HepG2 (cell line): Measurements from ENCODE around the gene MST1R. TPM values are rescaled to one million over a fixed set of nuclear protein-coding genes. Genes with fewer than 3 reads are reported as not detected.
A peak's percentile ranks its signal among the peaks of the same experiment; 100 is the strongest.

Source experiments
- E2F1 ChIP-seq: sonication (generic); formaldehyde crosslinking; IDR thresholded peaks from 2 replicates; pipeline ENCODE4 v1.5.0; 2020; ENCODE audit warnings: missing genetic modification reagents
- FOSL1 ChIP-seq: sonication (generic); formaldehyde crosslinking; IDR thresholded peaks from 2 replicates; pipeline ENCODE4 v1.9.0; 2021; ENCODE audit warnings: missing genetic modification reagents, borderline replicate concordance
- ISL2 ChIP-seq: sonication (generic); formaldehyde crosslinking; IDR thresholded peaks from 2 replicates; pipeline ENCODE4 v1.5.0; 2020; ENCODE audit warnings: missing genetic modification reagents
- NCOA2 ChIP-seq: sonication (generic); formaldehyde crosslinking; IDR thresholded peaks from 2 replicates; pipeline ENCODE4 v1.8.0; 2022; ENCODE audit warnings: inconsistent platforms
- NCOR1 ChIP-seq: fragments of 200-600 bp; sonication (generic); IDR thresholded peaks from 2 replicates; pipeline ENCODE4 v1.7.0; 2017; ENCODE audit warnings: antibody characterized with exemption, low read length, borderline replicate concordance
- NR2F6 ChIP-seq, 2 experiments: IDR thresholded peaks; 2 replicates each; pipeline ENCODE4 v1.6.1; 2016; ENCODE audit warnings: antibody characterized with exemption in 1 of 2, mild to moderate bottlenecking in 1 of 2
- PAX8 ChIP-seq: sonication (generic); formaldehyde crosslinking; IDR thresholded peaks from 2 replicates; pipeline ENCODE4 v1.8.0; 2022; ENCODE audit warnings: mild to moderate bottlenecking, missing genetic modification reagents, borderline replicate concordance
- RBAK ChIP-seq: sonication (generic); formaldehyde crosslinking; IDR thresholded peaks from 2 replicates; pipeline ENCODE4 v1.5.1; 2020; ENCODE audit warnings: mild to moderate bottlenecking, missing genetic modification reagents
- SATB2 ChIP-seq: sonication (generic); formaldehyde crosslinking; IDR thresholded peaks from 2 replicates; pipeline ENCODE4 v1.5.0; 2020; ENCODE audit warnings: missing genetic modification reagents
- SP140L ChIP-seq: sonication (generic); formaldehyde crosslinking; IDR thresholded peaks from 2 replicates; pipeline ENCODE4 v1.4.0; 2020; ENCODE audit warnings: missing genetic modification reagents, borderline replicate concordance
- YEATS4 ChIP-seq: sonication (generic); formaldehyde crosslinking; IDR thresholded peaks from 2 replicates; pipeline ENCODE4 v1.4.0; 2020; ENCODE audit warnings: missing genetic modification reagents, borderline replicate concordance
- ZFAT ChIP-seq: sonication (generic); formaldehyde crosslinking; conservative IDR thresholded peaks from 2 replicates; pipeline ENCODE4 v1.8.1; 2023; ENCODE audit warnings: missing genetic modification reagents, inconsistent platforms
- ZNF24 ChIP-seq: fragments of 450-650 bp; IDR thresholded peaks from 2 replicates; pipeline ENCODE4 v1.6.1; 2017; ENCODE audit warnings: antibody characterized with exemption, mild to moderate bottlenecking
- ZNF362 ChIP-seq: sonication (generic); formaldehyde crosslinking; IDR thresholded peaks from 2 replicates; pipeline ENCODE4 v1.4.0; 2020; ENCODE audit warnings: missing genetic modification reagents, mild to moderate bottlenecking, borderline replicate concordance
- ZNF496 ChIP-seq: sonication (generic); formaldehyde crosslinking; IDR thresholded peaks from 2 replicates; pipeline ENCODE4 v1.8.1; 2023; ENCODE audit warnings: mild to moderate bottlenecking, moderate library complexity, missing genetic modification reagents; ENCODE audit not compliant: insufficient replicate concordance
- ZNF7 ChIP-seq: IDR thresholded peaks from 2 replicates; pipeline ENCODE4 v1.6.1; 2016; ENCODE audit warnings: missing biosample characterization, missing genetic modification reagents
- polyA plus RNA-seq, 8 experiments: library from polyadenylated mRNA; depleted of rRNA in 3 of 8; stranded (reverse) in 7 of 8; unstranded in 1 of 8; fragments of >200 nt; fragmentation: Illumina TruSeq in 4 of 8; extraction: Trizol in 4 of 8; gene quantifications; 2 replicates each; pipeline versions ENCODE4 v1.2.1 to v1.2.3, GENCODE V29; 2011 to 2016; ENCODE audit warnings: low read depth in 4 of 8, missing spikeins in 1 of 8, mixed read lengths in 1 of 8; ENCODE audit not compliant: insufficient read depth in 1 of 8
- total RNA-seq, 5 experiments: library from RNA; depleted of rRNA; stranded (reverse); fragments of >200 nt; fragmentation: Illumina TruSeq; extraction: Trizol; gene quantifications; 2 replicates each; pipeline ENCODE4 v1.2.3, GENCODE V29; 2016; ENCODE audit warnings: low read depth in 1 of 5
- TF ChIP-seq, protein P1 (sequence below): sonication (generic); formaldehyde crosslinking; IDR thresholded peaks from 2 replicates; pipeline ENCODE4 v1.4.0; 2020; ENCODE audit warnings: missing genetic modification reagents
- TF ChIP-seq, protein P2 (sequence below): IDR thresholded peaks from 2 replicates; pipeline ENCODE4 v1.6.1; 2016; ENCODE audit warnings: missing compliant biosample characterization, missing genetic modification reagents, borderline replicate concordance
- TF ChIP-seq, protein P3 (sequence below): IDR thresholded peaks from 2 replicates; pipeline ENCODE4 v1.6.1; 2012; ENCODE audit warnings: inconsistent platforms
- TF ChIP-seq, protein P4 (sequence below): sonication (generic); formaldehyde crosslinking; IDR thresholded peaks from 2 replicates; pipeline ENCODE4 v1.8.0; 2022; ENCODE audit warnings: mild to moderate bottlenecking, missing genetic modification reagents; ENCODE audit not compliant: insufficient replicate concordance

MST1R gene
- total and polyA plus RNA-seq, 2 of the 13 experiments (the other 11 are each of a cell fraction or from before 2014, with no cell fraction given), result 0.11 to 0.77 TPM

DNA sequence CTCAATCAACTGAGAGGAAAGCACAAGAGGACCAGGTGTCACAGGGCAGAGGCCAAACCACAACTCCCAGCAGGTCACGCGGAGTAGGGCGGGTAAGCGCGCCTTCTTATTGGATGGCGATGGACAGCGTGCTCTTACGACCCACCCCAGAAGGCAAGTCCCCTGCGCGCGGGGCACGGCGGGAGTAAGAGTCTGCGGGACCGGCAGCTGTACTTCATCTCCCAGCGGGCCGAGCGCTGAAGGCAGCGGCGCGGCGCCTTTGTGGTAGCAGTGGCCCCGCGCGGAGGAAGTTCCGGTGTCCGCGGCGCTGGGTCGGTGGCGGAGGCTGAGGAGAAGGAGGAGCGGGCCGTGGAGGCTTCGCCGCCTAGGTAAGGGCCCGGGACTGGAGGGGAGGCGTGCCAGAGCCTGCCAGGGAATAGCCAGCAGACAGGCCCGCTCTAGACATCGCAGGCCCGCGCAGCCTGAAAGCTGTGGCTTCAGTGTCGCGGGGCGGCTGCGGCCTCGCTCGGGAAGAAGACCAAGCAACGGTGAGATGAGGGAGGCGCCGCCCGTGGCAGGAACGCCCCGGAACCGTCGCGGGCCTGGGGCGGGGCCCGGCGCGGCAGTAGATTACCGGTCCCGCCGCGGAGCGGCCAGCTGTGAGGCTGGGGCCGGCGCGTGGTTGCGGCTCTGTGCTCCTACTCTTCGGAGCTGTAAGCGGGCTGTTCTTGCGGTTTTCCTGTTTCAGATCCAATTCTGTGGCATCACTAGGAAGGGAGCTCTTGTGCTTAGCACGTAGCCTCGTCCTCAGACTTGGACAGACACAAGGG is 36.4 kb upstream of the MST1R start, which contains the start of gene RBM6 (continued):
- peak; percentile 75; the same call in 1 of the 2 replicates for TF ChIP-seq ISL2 (CRISPR knock-in tag)
- peak; percentile 98 for TF ChIP-seq YEATS4
- no peak; the same call in 1 of the 2 replicates for TF ChIP-seq FOSL1
- TF ChIP-seq, protein P1, sequence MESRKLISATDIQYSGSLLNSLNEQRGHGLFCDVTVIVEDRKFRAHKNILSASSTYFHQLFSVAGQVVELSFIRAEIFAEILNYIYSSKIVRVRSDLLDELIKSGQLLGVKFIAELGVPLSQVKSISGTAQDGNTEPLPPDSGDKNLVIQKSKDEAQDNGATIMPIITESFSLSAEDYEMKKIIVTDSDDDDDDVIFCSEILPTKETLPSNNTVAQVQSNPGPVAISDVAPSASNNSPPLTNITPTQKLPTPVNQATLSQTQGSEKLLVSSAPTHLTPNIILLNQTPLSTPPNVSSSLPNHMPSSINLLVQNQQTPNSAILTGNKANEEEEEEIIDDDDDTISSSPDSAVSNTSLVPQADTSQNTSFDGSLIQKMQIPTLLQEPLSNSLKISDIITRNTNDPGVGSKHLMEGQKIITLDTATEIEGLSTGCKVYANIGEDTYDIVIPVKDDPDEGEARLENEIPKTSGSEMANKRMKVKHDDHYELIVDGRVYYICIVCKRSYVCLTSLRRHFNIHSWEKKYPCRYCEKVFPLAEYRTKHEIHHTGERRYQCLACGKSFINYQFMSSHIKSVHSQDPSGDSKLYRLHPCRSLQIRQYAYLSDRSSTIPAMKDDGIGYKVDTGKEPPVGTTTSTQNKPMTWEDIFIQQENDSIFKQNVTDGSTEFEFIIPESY, result peak; percentile 27; the same call in 1 of the 2 replicates
- TF ChIP-seq SATB2 (CRISPR knock-in tag), result peak; percentile 69; the same call in 1 of the 2 replicates
- 0 out of 2 replicates have a peak, but pooled peaks have one; percentile 62 for TF ChIP-seq ZFAT (CRISPR knock-in tag)
- TF ChIP-seq, protein P2, sequence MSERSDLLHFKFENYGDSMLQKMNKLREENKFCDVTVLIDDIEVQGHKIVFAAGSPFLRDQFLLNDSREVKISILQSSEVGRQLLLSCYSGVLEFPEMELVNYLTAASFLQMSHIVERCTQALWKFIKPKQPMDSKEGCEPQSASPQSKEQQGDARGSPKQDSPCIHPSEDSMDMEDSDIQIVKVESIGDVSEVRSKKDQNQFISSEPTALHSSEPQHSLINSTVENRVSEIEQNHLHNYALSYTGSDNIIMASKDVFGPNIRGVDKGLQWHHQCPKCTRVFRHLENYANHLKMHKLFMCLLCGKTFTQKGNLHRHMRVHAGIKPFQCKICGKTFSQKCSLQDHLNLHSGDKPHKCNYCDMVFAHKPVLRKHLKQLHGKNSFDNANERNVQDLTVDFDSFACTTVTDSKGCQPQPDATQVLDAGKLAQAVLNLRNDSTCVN, result peak; percentile 67; the same call in 1 of the 2 replicates
- no peak for TF ChIP-seq ZNF496 (CRISPR knock-in tag)
- TF ChIP-seq NR2F6 (IDR thresholded peaks at IDR 0.05), result no peak
- peak; percentile 65; the same call in 1 of the 2 replicates for TF ChIP-seq NR2F6 (CRISPR knock-in tag; IDR thresholded peaks at IDR 0.05)
- no peak for TF ChIP-seq ZNF24
- TF ChIP-seq ZNF362 (CRISPR knock-in tag), result no peak
- peak; percentile 93; the same call in 1 of the 2 replicates for TF ChIP-seq SP140L (CRISPR knock-in tag)
- TF ChIP-seq, protein P3, sequence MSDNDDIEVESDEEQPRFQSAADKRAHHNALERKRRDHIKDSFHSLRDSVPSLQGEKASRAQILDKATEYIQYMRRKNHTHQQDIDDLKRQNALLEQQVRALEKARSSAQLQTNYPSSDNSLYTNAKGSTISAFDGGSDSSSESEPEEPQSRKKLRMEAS, result peak; percentile 64
- peak; percentile 51 for TF ChIP-seq NCOA2 (CRISPR knock-in tag)
- no peak for TF ChIP-seq PAX8 (CRISPR knock-in tag)
- TF ChIP-seq, protein P4, sequence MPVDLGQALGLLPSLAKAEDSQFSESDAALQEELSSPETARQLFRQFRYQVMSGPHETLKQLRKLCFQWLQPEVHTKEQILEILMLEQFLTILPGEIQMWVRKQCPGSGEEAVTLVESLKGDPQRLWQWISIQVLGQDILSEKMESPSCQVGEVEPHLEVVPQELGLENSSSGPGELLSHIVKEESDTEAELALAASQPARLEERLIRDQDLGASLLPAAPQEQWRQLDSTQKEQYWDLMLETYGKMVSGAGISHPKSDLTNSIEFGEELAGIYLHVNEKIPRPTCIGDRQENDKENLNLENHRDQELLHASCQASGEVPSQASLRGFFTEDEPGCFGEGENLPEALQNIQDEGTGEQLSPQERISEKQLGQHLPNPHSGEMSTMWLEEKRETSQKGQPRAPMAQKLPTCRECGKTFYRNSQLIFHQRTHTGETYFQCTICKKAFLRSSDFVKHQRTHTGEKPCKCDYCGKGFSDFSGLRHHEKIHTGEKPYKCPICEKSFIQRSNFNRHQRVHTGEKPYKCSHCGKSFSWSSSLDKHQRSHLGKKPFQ (CRISPR knock-in tag), result peak; percentile 65
- TF ChIP-seq NCOR1, result peak; percentile 37; the same call in 1 of the 2 replicates
- no peak for TF ChIP-seq RBAK (CRISPR knock-in tag)
- peak; percentile 88 for TF ChIP-seq E2F1 (CRISPR knock-in tag)
- TF ChIP-seq ZNF7 (CRISPR knock-in tag), result no peak
